DND-41 (cell line): Measurements from ENCODE around the gene TK2.

ENCODE experiments used
- ATAC-seq: fragments of 200-7000 bp; cut with Tn5 transposase; 3 replicates; pipeline ENCODE4 v1.9.1; 2021; ENCODE audit warnings: low read depth; ENCODE audit not compliant: insufficient read depth
- DNase-seq: peaks from one replicate; pipeline ENCODE4 v3.0.0-alpha.2; 2020
- H2AFZ ChIP-seq: 2 replicates; pipeline ENCODE4 v1.6.0; 2012; ENCODE audit warnings: low read depth, low read length
- H3K27ac ChIP-seq: 2 replicates; pipeline ENCODE4 v1.5.1; 2012; ENCODE audit warnings: low read length, inconsistent platforms
- H3K27me3 ChIP-seq: fragments of 200-600 bp; sonication (generic); 2 replicates; pipeline ENCODE4 v1.6.0; 2012; ENCODE audit warnings: low read length, mild to moderate bottlenecking, inconsistent platforms; ENCODE audit not compliant: insufficient read depth, poor library complexity
- H3K36me3 ChIP-seq: 2 replicates; pipeline ENCODE4 v1.5.1; 2012; ENCODE audit warnings: low read length, inconsistent platforms; ENCODE audit not compliant: insufficient read depth
- H3K4me1 ChIP-seq: 2 replicates; pipeline ENCODE4 v1.5.1; 2012; ENCODE audit warnings: mild to moderate bottlenecking, low read length; ENCODE audit not compliant: insufficient read depth
- H3K4me2 ChIP-seq: 2 replicates; pipeline ENCODE4 v1.6.0; 2012; ENCODE audit warnings: mild to moderate bottlenecking, moderate library complexity, low read length, inconsistent platforms; ENCODE audit not compliant: insufficient read depth
- H3K4me3 ChIP-seq, 2 experiments: fragments of 200-600 bp in 1 of 2; shearing (Covaris generic) in 1 of 2; 2 replicates each; pipeline ENCODE4 v1.5.1; 2012 to 2016; ENCODE audit warnings: inconsistent platforms in 2 of 2, low read length in 2 of 2, mild to moderate bottlenecking in 2 of 2, low read depth in 1 of 2, moderate library complexity in 1 of 2
- H3K79me2 ChIP-seq: 2 replicates; pipeline ENCODE4 v1.6.0; 2012; ENCODE audit warnings: low read length, inconsistent platforms; ENCODE audit not compliant: insufficient read depth
- H3K9ac ChIP-seq: 2 replicates; pipeline ENCODE4 v1.6.0; 2012; ENCODE audit warnings: low read depth, mild to moderate bottlenecking, inconsistent platforms, low read length, moderate library complexity
- H3K9me3 ChIP-seq: 2 replicates; pipeline ENCODE4 v1.5.1; 2012; ENCODE audit warnings: low read length, moderate library complexity, mild to moderate bottlenecking, inconsistent platforms; ENCODE audit not compliant: insufficient read depth, severe bottlenecking
- H4K20me1 ChIP-seq: 2 replicates; pipeline ENCODE4 v1.6.0; 2012; ENCODE audit warnings: low read length; ENCODE audit not compliant: insufficient read depth
- EZH2 ChIP-seq: IDR thresholded peaks from 3 replicates; pipeline ENCODE4 v1.6.1; 2012; ENCODE audit warnings: borderline replicate concordance, low read depth, mild to moderate bottlenecking, moderate library complexity, low read length, inconsistent platforms; ENCODE audit not compliant: severe bottlenecking
- TF ChIP-seq, protein P1 (sequence below): IDR thresholded peaks from 2 replicates; pipeline ENCODE4 v1.5.1; 2012; ENCODE audit warnings: borderline replicate concordance, low read length, moderate library complexity, mild to moderate bottlenecking; ENCODE audit not compliant: poor library complexity, severe bottlenecking; ENCODE audit errors: extremely low read depth

Gene TK2

DNA sequence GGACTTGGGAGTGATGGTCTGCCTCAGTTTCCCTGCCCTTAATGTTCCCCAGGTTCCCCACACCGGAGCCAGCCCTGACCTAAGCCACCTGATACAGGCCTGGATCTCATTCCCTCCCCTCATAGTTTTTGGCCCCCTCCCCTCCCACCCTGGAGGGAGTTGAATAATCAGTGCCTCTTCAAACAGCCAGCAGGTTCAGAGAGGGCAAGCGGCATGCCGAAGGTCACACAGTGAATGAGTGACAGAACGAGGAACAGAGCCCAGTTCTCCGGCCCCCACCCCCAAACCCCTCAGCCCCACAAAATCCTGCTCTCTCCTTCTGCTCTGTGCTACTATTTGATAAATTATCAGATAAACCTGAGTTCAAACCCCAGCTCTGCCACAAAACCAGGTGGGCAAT, 91.6 kb downstream of the TK2 start:
- H3K4me1 ChIP-seq = no peaks in the 10 kb centered on the region

More for the DNA sequence above, 91.6 kb downstream of the TK2 start:
- Histone ChIP-seq H3K79me2 (no peaks in the 10 kb centered on the region), H3K4me3 (no peak overlapping the region), H2AFZ (no peak overlapping the region), H3K27me3 (no peaks in the 10 kb centered on the region), H3K9ac (no peak overlapping the region), H3K9me3 (no peaks in the 10 kb centered on the region), H3K36me3 (no peaks in the 10 kb centered on the region), H3K27ac (no peak overlapping the region), H3K4me2 (no peak overlapping the region), H4K20me1 (no peaks in the 10 kb centered on the region)
- ATAC-seq (no peak), DNase-seq (no peak)
- TF ChIP-seq EZH2 = no peak
- TF ChIP-seq, protein P1, sequence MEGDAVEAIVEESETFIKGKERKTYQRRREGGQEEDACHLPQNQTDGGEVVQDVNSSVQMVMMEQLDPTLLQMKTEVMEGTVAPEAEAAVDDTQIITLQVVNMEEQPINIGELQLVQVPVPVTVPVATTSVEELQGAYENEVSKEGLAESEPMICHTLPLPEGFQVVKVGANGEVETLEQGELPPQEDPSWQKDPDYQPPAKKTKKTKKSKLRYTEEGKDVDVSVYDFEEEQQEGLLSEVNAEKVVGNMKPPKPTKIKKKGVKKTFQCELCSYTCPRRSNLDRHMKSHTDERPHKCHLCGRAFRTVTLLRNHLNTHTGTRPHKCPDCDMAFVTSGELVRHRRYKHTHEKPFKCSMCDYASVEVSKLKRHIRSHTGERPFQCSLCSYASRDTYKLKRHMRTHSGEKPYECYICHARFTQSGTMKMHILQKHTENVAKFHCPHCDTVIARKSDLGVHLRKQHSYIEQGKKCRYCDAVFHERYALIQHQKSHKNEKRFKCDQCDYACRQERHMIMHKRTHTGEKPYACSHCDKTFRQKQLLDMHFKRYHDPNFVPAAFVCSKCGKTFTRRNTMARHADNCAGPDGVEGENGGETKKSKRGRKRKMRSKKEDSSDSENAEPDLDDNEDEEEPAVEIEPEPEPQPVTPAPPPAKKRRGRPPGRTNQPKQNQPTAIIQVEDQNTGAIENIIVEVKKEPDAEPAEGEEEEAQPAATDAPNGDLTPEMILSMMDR = no peak
